A673 (cell line): ENCODE data around the gene CYBRD1. TPM values are rescaled to one million over a fixed set of nuclear protein-coding genes. Genes with fewer than 3 reads are reported as not detected.

ENCODE experiments used
- BruUV-seq: library from RNA; stranded (reverse); fragments of 400-500 nt; replicated peaks from 2 replicates; lab custom pipeline; 2021; lab: Mats Ljungman, UMichigan
- CTCF ChIA-PET: fragments of 300-600 bp; sonication (Branson Sonifier 250); formaldehyde crosslinking; loops from one replicate; lab custom pipeline; 2022; ENCODE audit warnings: antibody characterized with exemption; lab: Charles Lee
- POLR2A ChIA-PET: fragments of 300-600 bp; sonication (Branson Sonifier 250); formaldehyde crosslinking; loops from one replicate; lab custom pipeline; 2022; ENCODE audit warnings: antibody characterized with exemption; ENCODE audit not compliant: low non-redundant PET; lab: Charles Lee
- DNase-seq: peaks from one replicate; pipeline ENCODE4 v3.0.0-alpha.2; 2015; ENCODE audit warnings: low spot score
- H3K27ac ChIP-seq: fragments of 200-600 bp; sonication (generic); 2 replicates; pipeline ENCODE4 v1.5.1; 2016; ENCODE audit warnings: mixed run types, low read depth, mild to moderate bottlenecking, mixed read lengths, antibody characterized with exemption, low read length; ENCODE audit not compliant: poor library complexity, severe bottlenecking
- H3K27me3 ChIP-seq: fragments of 200-600 bp; sonication (generic); replicated peaks from 2 replicates; pipeline ENCODE4 v1.6.1; 2017; ENCODE audit warnings: mixed run types, low read depth, mild to moderate bottlenecking, mixed read lengths, antibody characterized with exemption, low read length; ENCODE audit not compliant: insufficient read depth, poor library complexity
- H3K36me3 ChIP-seq: fragments of 200-600 bp; sonication (generic); 2 replicates; pipeline ENCODE4 v1.6.1; 2016; ENCODE audit warnings: mixed run types, mild to moderate bottlenecking, mixed read lengths, antibody characterized with exemption, low read length; ENCODE audit not compliant: insufficient read depth, poor library complexity, severe bottlenecking
- H3K4me1 ChIP-seq: fragments of 200-600 bp; sonication (generic); 2 replicates; pipeline ENCODE4 v1.6.1; 2017; ENCODE audit warnings: mixed run types, mild to moderate bottlenecking, mixed read lengths, antibody characterized with exemption, low read length; ENCODE audit not compliant: insufficient read depth, poor library complexity, severe bottlenecking
- H3K4me3 ChIP-seq: fragments of 200-600 bp; sonication (generic); 2 replicates; pipeline ENCODE4 v1.5.1; 2016; ENCODE audit warnings: low read depth, mixed run types, mild to moderate bottlenecking, mixed read lengths, low read length; ENCODE audit not compliant: poor library complexity, severe bottlenecking
- H3K9me3 ChIP-seq: fragments of 200-600 bp; sonication (generic); 2 replicates; pipeline ENCODE4 v1.6.1; 2016; ENCODE audit warnings: mixed run types, low read depth, mild to moderate bottlenecking, mixed read lengths, antibody characterized with exemption, low read length; ENCODE audit not compliant: poor library complexity, severe bottlenecking
- EZH2 ChIP-seq: fragments of 200-600 bp; sonication (generic); IDR thresholded peaks from 2 replicates; pipeline ENCODE4 v1.6.1; 2017; ENCODE audit warnings: borderline replicate concordance, low read depth, mild to moderate bottlenecking, mixed read lengths, antibody characterized with exemption, low read length; ENCODE audit not compliant: poor library complexity, severe bottlenecking
- intact Hi-C: fragments of 100-400 bp; cut with micrococcal nuclease; formaldehyde crosslinking; loops from one replicate; pipeline ENCODE4 v1.10.0; 2022; ENCODE audit not compliant: unreplicated experiment
- total RNA-seq: library from RNA; stranded (reverse); gene quantifications from 2 replicates; pipeline ENCODE4 v1.2.3, GENCODE V29; 2021
- TF ChIP-seq, protein P1 (sequence below): fragments of 300-800, 200-600 bp; sonication (generic); conservative IDR thresholded peaks from 2 replicates; pipeline ENCODE4 v1.5.1; 2017; ENCODE audit warnings: low read depth, mild to moderate bottlenecking, antibody characterized with exemption, low read length, moderate library complexity, mixed read lengths

Gene CYBRD1
- total RNA-seq, 1 experiment from 2014 or later = 7.3 TPM

DNA sequence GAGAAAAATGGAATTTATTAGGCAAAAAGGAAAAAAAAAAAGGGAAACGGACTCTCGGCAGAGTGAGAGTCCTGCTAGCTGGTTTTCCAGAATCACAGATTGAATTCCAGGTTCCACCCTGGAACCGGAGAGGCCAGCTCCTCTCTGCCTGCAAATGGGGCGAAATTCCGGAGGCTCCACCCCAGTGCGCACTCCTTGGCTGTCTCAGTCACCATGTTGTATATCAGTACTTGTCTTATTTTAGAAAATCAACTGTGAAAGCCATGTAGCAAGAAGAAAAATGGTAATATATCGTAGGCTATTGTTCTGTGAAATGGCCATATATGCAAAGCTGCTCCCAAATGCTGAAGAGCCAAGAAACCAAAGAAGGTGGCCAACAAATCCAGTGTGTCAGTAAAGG lies 49.4 kb downstream of the CYBRD1 start:
- DNase-seq = no peak
- ChIA-PET CTCF (interaction anchor here (0.6 to 1.0 kb wide), 2 partner anchors 524 to 663 kb away, joined by 3 read pairs; no protein-coding TSS in a partner anchor), POLR2A (no interaction called here)
- H3K27ac ChIP-seq = no peak overlapping the region
- BruUV-seq = no TSS peak
- no peaks in the 10 kb centered on the region for H3K4me1 ChIP-seq
- no peaks in the 10 kb centered on the region for H3K36me3 ChIP-seq
- H3K4me3 ChIP-seq = no peak overlapping the region
- no peaks in the 10 kb centered on the region for H3K27me3 ChIP-seq
- intact Hi-C loops = loop anchor here (5.0 to 10.0 kb wide), 2 partner anchors 233 to 891 kb away; no protein-coding TSS in a partner anchor
- no peaks in the 10 kb centered on the region for H3K9me3 ChIP-seq
- no peak for TF ChIP-seq EZH2
- TF ChIP-seq, protein P1, sequence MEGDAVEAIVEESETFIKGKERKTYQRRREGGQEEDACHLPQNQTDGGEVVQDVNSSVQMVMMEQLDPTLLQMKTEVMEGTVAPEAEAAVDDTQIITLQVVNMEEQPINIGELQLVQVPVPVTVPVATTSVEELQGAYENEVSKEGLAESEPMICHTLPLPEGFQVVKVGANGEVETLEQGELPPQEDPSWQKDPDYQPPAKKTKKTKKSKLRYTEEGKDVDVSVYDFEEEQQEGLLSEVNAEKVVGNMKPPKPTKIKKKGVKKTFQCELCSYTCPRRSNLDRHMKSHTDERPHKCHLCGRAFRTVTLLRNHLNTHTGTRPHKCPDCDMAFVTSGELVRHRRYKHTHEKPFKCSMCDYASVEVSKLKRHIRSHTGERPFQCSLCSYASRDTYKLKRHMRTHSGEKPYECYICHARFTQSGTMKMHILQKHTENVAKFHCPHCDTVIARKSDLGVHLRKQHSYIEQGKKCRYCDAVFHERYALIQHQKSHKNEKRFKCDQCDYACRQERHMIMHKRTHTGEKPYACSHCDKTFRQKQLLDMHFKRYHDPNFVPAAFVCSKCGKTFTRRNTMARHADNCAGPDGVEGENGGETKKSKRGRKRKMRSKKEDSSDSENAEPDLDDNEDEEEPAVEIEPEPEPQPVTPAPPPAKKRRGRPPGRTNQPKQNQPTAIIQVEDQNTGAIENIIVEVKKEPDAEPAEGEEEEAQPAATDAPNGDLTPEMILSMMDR = no peak

DNA sequence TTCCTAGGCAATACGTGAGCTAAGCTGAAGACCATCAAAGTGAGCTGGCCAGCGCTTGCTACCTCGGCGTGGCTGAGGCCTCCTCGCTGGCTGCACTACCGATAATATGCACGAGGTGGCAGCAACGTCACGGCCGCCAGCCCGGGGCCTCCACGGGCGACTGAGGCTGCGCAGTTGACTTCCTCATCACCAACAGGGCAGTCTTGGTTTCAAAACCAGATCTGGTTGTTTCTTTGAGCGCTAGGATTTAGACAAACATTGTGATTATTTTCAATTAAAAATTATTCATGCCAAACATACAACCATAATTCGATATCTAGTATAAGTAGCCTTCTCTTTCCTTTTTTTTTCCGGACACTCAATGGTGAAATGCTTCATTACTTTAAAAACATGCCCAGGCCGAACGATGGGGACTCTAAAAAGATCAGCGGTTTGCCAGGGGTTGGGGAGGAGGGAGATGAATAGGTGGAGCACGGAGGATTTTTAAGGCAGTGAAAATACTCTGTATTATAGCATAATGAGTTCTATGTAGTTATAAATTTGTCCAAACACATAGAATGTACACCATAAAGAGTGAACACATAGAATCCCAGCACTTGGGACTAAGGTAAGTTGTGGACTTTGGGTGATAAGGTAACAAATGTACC lies 52.0 kb downstream of the CYBRD1 start:
- peak; percentile 83 for DNase-seq
- no peak overlapping the region for H3K27ac ChIP-seq
- BruUV-seq = no TSS peak
- intact Hi-C loops = loop anchor here (1.0 to 10.0 kb wide), 5 partner anchors 129 to 888 kb away; no protein-coding TSS in a partner anchor
- ChIA-PET CTCF (interaction anchor here (1.0 to 1.9 kb wide), 2 partner anchors 539 to 553 kb away, joined by 3 to 10 read pairs; no protein-coding TSS in a partner anchor), POLR2A (no interaction called here)
- H3K27me3 ChIP-seq = no peaks in the 10 kb centered on the region
- no peak overlapping the region for H3K4me3 ChIP-seq
- TF ChIP-seq EZH2 = no peak
- TF ChIP-seq, protein P1 = peak; percentile 97
- no peaks in the 10 kb centered on the region for H3K36me3 ChIP-seq
- no peaks in the 10 kb centered on the region for H3K4me1 ChIP-seq
- H3K9me3 ChIP-seq = no peaks in the 10 kb centered on the region

DNA sequence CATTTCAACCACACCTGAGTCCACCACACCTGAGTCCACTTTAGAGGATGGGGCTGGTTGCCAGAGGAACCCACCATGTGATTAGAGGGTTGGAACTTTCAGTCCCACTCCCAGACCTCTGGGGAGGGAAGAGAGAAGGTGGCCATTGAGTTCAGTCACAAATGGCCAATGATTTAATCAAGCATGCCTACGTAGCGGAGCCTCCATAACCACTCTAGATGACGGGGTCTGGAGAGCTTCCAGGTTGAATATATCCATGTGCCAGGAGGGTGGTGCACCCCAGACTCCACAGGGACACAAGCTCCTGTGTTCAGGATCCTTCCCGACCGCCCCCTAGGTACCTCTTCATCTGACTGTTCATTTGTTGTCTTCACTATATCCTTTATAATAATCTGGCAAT lies 53.3 kb downstream of the CYBRD1 start:
- no peak for TF ChIP-seq EZH2
- TF ChIP-seq, protein P1 = no peak
- Histone ChIP-seq H3K4me3 (no peak overlapping the region), H3K27me3 (no peaks in the 10 kb centered on the region), H3K27ac (no peak overlapping the region), H3K9me3 (no peaks in the 10 kb centered on the region), H3K4me1 (no peaks in the 10 kb centered on the region), H3K36me3 (no peaks in the 10 kb centered on the region)
- intact Hi-C loops = loop anchor here (2.0 to 10.0 kb wide), 3 partner anchors 127 to 537 kb away; no protein-coding TSS in a partner anchor
- no TSS peak for BruUV-seq
- ChIA-PET CTCF (no interaction called here), POLR2A (no interaction called here)
- DNase-seq = no peak
